ENCODE measurements around the gene ERCC4. TPM values are rescaled to one million over a fixed set of nuclear protein-coding genes. Genes with fewer than 3 reads are reported as not detected.
A peak's percentile ranks its signal among the peaks of the same experiment; 100 is the strongest.

The ERCC4 gene
- total RNA-seq, 2 donors from 2014 or later: 12.9 to 18.2 TPM

GRCh38 chr16:13940397-13940933, 20.5 kb downstream of the ERCC4 start:
- no peak overlapping the region for H3K27ac ChIP-seq (ENCODE audit: low read depth, low read length)
- 81 to 100% methylated on average over 1 to 3 of the region's 3 CpGs for WGBS, 2 experiments (ENCODE audit: insufficient coverage in 1 of 2, insufficient read length in 1 of 2)

GRCh38 chr16:13944816-13945215, 24.9 kb downstream of the ERCC4 start:
- H3K4me1 Mint-ChIP-seq: peaks cover 11% of the 10 kb centered on the region
- no peak overlapping the region for H3K4me3 Mint-ChIP-seq
- Histone ChIP-seq H3K27me3 (ENCODE audit: control insufficient read depth, insufficient read depth, low read length, poor library complexity, severe bottlenecking) (no peaks in the 10 kb centered on the region), H3K27ac (ENCODE audit: low read depth, low read length) (no peak overlapping the region), H3K4me3 (ENCODE audit: low read length) (no peak overlapping the region), H3K4me1 (ENCODE audit: control insufficient read depth, insufficient read depth, low read length) (no peaks in the 10 kb centered on the region), H3K36me3 (ENCODE audit: control insufficient read depth, insufficient read depth, low read length) (peaks cover 22% of the 10 kb centered on the region), H3K9ac (ENCODE audit: extremely low read depth, low read length, poor library complexity, severe bottlenecking) (no peak overlapping the region), H3K9me3 (ENCODE audit: control insufficient read depth, low read length) (no peaks in the 10 kb centered on the region)
- peaks cover 43% of the 10 kb centered on the region for H3K36me3 Mint-ChIP-seq (ENCODE audit: low read depth)
- 92 to 100% methylated on average over 3 to 4 of the region's 4 CpGs for WGBS, 2 experiments (ENCODE audit: insufficient coverage in 1 of 2, insufficient read length in 1 of 2)
- no peak for DNase-seq
- H3K27ac Mint-ChIP-seq: no peak overlapping the region
- no peaks in the 10 kb centered on the region for H3K9me3 Mint-ChIP-seq
- H3K27me3 Mint-ChIP-seq (ENCODE audit: insufficient read depth): no peaks in the 10 kb centered on the region
- no peak for TF ChIP-seq CTCF (conservative IDR thresholded peaks at IDR 0.05)

More at GRCh38 chr16:13940397-13940933, 20.5 kb downstream of the ERCC4 start:
- Mint-ChIP-seq H3K4me3 (no peak overlapping the region), H3K4me1 (peaks cover 22% of the 10 kb centered on the region), H3K27ac (peak overlapping the region; percentile 71), H3K9me3 (no peaks in the 10 kb centered on the region), H3K36me3 (ENCODE audit: low read depth) (peaks cover 42% of the 10 kb centered on the region), H3K27me3 (ENCODE audit: insufficient read depth) (no peaks in the 10 kb centered on the region)
- DNase-seq: peak; percentile 59
- H3K9me3 ChIP-seq (ENCODE audit: control insufficient read depth, low read length): peaks cover 13% of the 10 kb centered on the region
- no peak overlapping the region for H3K9ac ChIP-seq (ENCODE audit: extremely low read depth, low read length, poor library complexity, severe bottlenecking)
- peaks cover 3% of the 10 kb centered on the region for H3K4me1 ChIP-seq (ENCODE audit: control insufficient read depth, insufficient read depth, low read length)
- TF ChIP-seq CTCF (conservative IDR thresholded peaks at IDR 0.05): no peak
- H3K4me3 ChIP-seq (ENCODE audit: low read length): no peak overlapping the region
- H3K36me3 ChIP-seq (ENCODE audit: control insufficient read depth, insufficient read depth, low read length): peaks cover 28% of the 10 kb centered on the region
- H3K27me3 ChIP-seq (ENCODE audit: control insufficient read depth, insufficient read depth, low read length, poor library complexity, severe bottlenecking): no peaks in the 10 kb centered on the region

GRCh38 chr16:13945744-13946485, 26.0 kb downstream of the ERCC4 start:
- no peak for DNase-seq
- WGBS, 2 experiments (ENCODE audit: insufficient coverage in 1 of 2, insufficient read length in 1 of 2): 95 to 97% methylated on average over 9 of the region's 9 CpGs
- Mint-ChIP-seq H3K27me3 (ENCODE audit: insufficient read depth) (no peaks in the 10 kb centered on the region), H3K4me3 (no peak overlapping the region), H3K4me1 (peaks cover 5% of the 10 kb centered on the region), H3K27ac (no peak overlapping the region), H3K9me3 (no peaks in the 10 kb centered on the region), H3K36me3 (ENCODE audit: low read depth) (peaks cover 43% of the 10 kb centered on the region)
- no peaks in the 10 kb centered on the region for H3K27me3 ChIP-seq (ENCODE audit: control insufficient read depth, insufficient read depth, low read length, poor library complexity, severe bottlenecking)
- H3K27ac ChIP-seq (ENCODE audit: low read depth, low read length): no peak overlapping the region
- no peak for TF ChIP-seq CTCF (conservative IDR thresholded peaks at IDR 0.05)
- H3K9me3 ChIP-seq (ENCODE audit: control insufficient read depth, low read length): no peaks in the 10 kb centered on the region
- H3K9ac ChIP-seq (ENCODE audit: extremely low read depth, low read length, poor library complexity, severe bottlenecking): no peak overlapping the region
- H3K36me3 ChIP-seq (ENCODE audit: control insufficient read depth, insufficient read depth, low read length): peaks cover 22% of the 10 kb centered on the region
- H3K4me3 ChIP-seq (ENCODE audit: low read length): no peak overlapping the region
- no peaks in the 10 kb centered on the region for H3K4me1 ChIP-seq (ENCODE audit: control insufficient read depth, insufficient read depth, low read length)
